Measurements from ENCODE around the gene ASXL2.
"Not testable (repeated sequence)": the region's sequence is repeated elsewhere in the genome, so short reads cannot be mapped to it uniquely, and the experiment has no call there.

The ASXL2 gene

GRCh38 chr2:25831746-25832449 lies 46.4 kb downstream of the ASXL2 start:
- ChIA-PET CTCF (no interaction called here), POLR2A (no interaction called here)
- TF ChIP-seq SUZ12 (IDR thresholded peaks at IDR 0.05) (no peak), FOXK2 (IDR thresholded peaks at IDR 0.05) (no peak), CTBP1 (IDR thresholded peaks at IDR 0.05; ENCODE audit: borderline replicate concordance) (no peak), PKNOX1 (IDR thresholded peaks at IDR 0.05) (no peak), FOXA1 (IDR thresholded peaks at IDR 0.05) (no peak), ELF4 (IDR thresholded peaks at IDR 0.05) (no peak), LEF1 (IDR thresholded peaks at IDR 0.05; ENCODE audit: borderline replicate concordance) (no peak), HDGF (IDR thresholded peaks at IDR 0.05; ENCODE audit: borderline replicate concordance) (no peak), SP1 (IDR thresholded peaks at IDR 0.05) (no peak), TARDBP (IDR thresholded peaks at IDR 0.05) (no peak), ARNT (IDR thresholded peaks at IDR 0.05) (no peak), L3MBTL2 (conservative IDR thresholded peaks at IDR 0.05) (no peak), NFRKB (IDR thresholded peaks at IDR 0.05) (no peak), ZNF384 (IDR thresholded peaks at IDR 0.05) (no peak), FOXM1 (IDR thresholded peaks at IDR 0.05; ENCODE audit: borderline replicate concordance) (no peak)
- no peak for DNase-seq (ENCODE audit: extremely low spot score)

- CTCF ChIA-PET, result no interaction called here
- POLR2A ChIA-PET, result no interaction called here
- no peak for TF ChIP-seq PKNOX1 (IDR thresholded peaks at IDR 0.05)
- no peak for TF ChIP-seq FOXM1 (IDR thresholded peaks at IDR 0.05; ENCODE audit: borderline replicate concordance)
- TF ChIP-seq ARNT (IDR thresholded peaks at IDR 0.05), result no peak
- no peak for TF ChIP-seq NFRKB (IDR thresholded peaks at IDR 0.05)
- TF ChIP-seq ZNF384 (IDR thresholded peaks at IDR 0.05), result no peak
- TF ChIP-seq TARDBP (IDR thresholded peaks at IDR 0.05), result no peak
- TF ChIP-seq SUZ12 (IDR thresholded peaks at IDR 0.05), result no peak
- TF ChIP-seq CTBP1 (IDR thresholded peaks at IDR 0.05; ENCODE audit: borderline replicate concordance), result no peak
- no peak for TF ChIP-seq ELF4 (IDR thresholded peaks at IDR 0.05)
- TF ChIP-seq FOXA1 (IDR thresholded peaks at IDR 0.05), result no peak
- no peak for TF ChIP-seq L3MBTL2 (conservative IDR thresholded peaks at IDR 0.05)
- no peak for TF ChIP-seq SP1 (IDR thresholded peaks at IDR 0.05)
- TF ChIP-seq LEF1 (IDR thresholded peaks at IDR 0.05; ENCODE audit: borderline replicate concordance), result no peak
- no peak for TF ChIP-seq BHLHE40 (IDR thresholded peaks at IDR 0.05; ENCODE audit: borderline replicate concordance)
- no peak for TF ChIP-seq HDGF (IDR thresholded peaks at IDR 0.05; ENCODE audit: borderline replicate concordance)
- no peak for TF ChIP-seq FOXK2 (IDR thresholded peaks at IDR 0.05)
- DNase-seq (ENCODE audit: extremely low spot score), result no peak
Observed at GRCh38 chr2:25829828-25830227, 48.5 kb downstream of the ASXL2 start.

GRCh38 chr2:25829377-25829704 lies 48.9 kb downstream of the ASXL2 start:
- ChIA-PET POLR2A (no interaction called here), CTCF (no interaction called here)
- TF ChIP-seq SP1 (IDR thresholded peaks at IDR 0.05) (no peak), NFRKB (IDR thresholded peaks at IDR 0.05) (no peak), ARNT (IDR thresholded peaks at IDR 0.05) (no peak), FOXA1 (IDR thresholded peaks at IDR 0.05) (no peak), CTBP1 (IDR thresholded peaks at IDR 0.05; ENCODE audit: borderline replicate concordance) (no peak), FOXK2 (IDR thresholded peaks at IDR 0.05) (no peak), FOXM1 (IDR thresholded peaks at IDR 0.05; ENCODE audit: borderline replicate concordance) (no peak), ZNF384 (IDR thresholded peaks at IDR 0.05) (no peak), PKNOX1 (IDR thresholded peaks at IDR 0.05) (no peak), L3MBTL2 (conservative IDR thresholded peaks at IDR 0.05) (no peak), ELF4 (IDR thresholded peaks at IDR 0.05) (no peak), SUZ12 (IDR thresholded peaks at IDR 0.05) (no peak), BHLHE40 (IDR thresholded peaks at IDR 0.05; ENCODE audit: borderline replicate concordance) (no peak), LEF1 (IDR thresholded peaks at IDR 0.05; ENCODE audit: borderline replicate concordance) (no peak), HDGF (IDR thresholded peaks at IDR 0.05; ENCODE audit: borderline replicate concordance) (no peak), TARDBP (IDR thresholded peaks at IDR 0.05) (no peak)
- DNase-seq (ENCODE audit: extremely low spot score), result no peak

GRCh38 chr2:25828532-25829376 lies 49.5 kb downstream of the ASXL2 start:
- CTCF ChIA-PET, result interaction anchor here (0.9 kb wide), 1 partner anchor 25 kb away, joined by 3 read pairs; no protein-coding TSS in a partner anchor
- DNase-seq (ENCODE audit: extremely low spot score); POLR2A ChIA-PET: not testable (repeated sequence)
- peak; percentile 44; the same call in 1 of the 2 replicates for TF ChIP-seq ZNF384 (IDR thresholded peaks at IDR 0.05)

GRCh38 chr2:25825238-25825637 lies 53.0 kb downstream of the ASXL2 start:
- TF ChIP-seq ZNF384 (IDR thresholded peaks at IDR 0.05) (no peak), ELF4 (IDR thresholded peaks at IDR 0.05) (no peak), HDGF (IDR thresholded peaks at IDR 0.05; ENCODE audit: borderline replicate concordance) (no peak), NFRKB (IDR thresholded peaks at IDR 0.05) (no peak), LEF1 (IDR thresholded peaks at IDR 0.05; ENCODE audit: borderline replicate concordance) (no peak), CTBP1 (IDR thresholded peaks at IDR 0.05; ENCODE audit: borderline replicate concordance) (no peak), TARDBP (IDR thresholded peaks at IDR 0.05) (no peak), PKNOX1 (IDR thresholded peaks at IDR 0.05) (no peak)
- ChIA-PET POLR2A (no interaction called here), CTCF (interaction anchor here (1.8 kb wide), 1 partner anchor 27 kb away, joined by 6 read pairs; no protein-coding TSS in a partner anchor)

More at GRCh38 chr2:25825238-25825637, 53.0 kb downstream of the ASXL2 start:
- DNase-seq (ENCODE audit: extremely low spot score), result no peak
